ENCODE results near the gene LMO1. TPM values are rescaled to one million over a fixed set of nuclear protein-coding genes. Genes with fewer than 3 reads are reported as not detected.
A peak's percentile ranks its signal among the peaks of the same experiment; 100 is the strongest.

LMO1 gene
- total RNA-seq (2014; rRNA removed; shearing (Covaris generic)) (not detected in 2 replicates), total RNA-seq (2022) (not detected in 2 replicates), Bru-seq, nascent RNA (not detected), BruChase-seq, experiment 1, labeled RNA remaining after a 6-hour chase (not detected), BruChase-seq, experiment 2, labeled RNA remaining after a 2-hour chase (not detected)
- long read RNA-seq = 0 reads

DNA sequence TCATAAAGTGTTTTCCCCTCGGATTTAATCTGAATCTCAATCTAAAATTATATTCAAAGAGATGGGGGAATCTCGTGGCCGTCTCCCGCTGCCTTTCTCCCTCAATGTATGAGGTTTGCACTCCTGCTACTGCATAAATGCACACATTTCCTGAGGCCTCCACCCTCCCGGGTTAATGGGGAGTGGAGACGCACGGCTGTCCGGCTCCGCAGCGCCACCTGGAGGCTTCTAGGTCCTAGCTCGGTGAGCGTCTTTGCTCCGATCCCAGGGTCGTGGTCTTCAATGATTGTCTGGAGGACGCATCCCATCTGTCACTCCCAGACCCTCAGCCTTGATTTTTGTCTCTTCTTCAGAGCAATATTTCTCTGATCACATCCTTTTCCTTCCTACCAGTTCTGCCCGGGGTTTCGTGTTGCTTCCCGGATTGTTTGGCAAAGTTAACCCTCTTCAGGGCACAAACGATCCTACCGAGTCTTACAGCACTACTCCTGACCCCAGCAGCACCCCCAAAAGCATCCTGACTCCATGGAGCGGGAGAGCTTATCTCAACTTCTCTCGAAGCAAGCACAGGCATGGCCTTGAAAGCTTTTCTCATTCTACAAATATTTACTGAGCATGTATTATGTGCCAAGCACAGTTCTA, at the start of gene LMO1:
Gene LMO1 (minus strand): TSS at position 110 of the 642 bp plus-strand sequence. CDS start 516 bp downstream, outside the sequence.
- Histone ChIP-seq H2AFZ (ENCODE audit: low read length) (no peak within 1 kb of the TSS), H3K4me1 (ENCODE audit: insufficient read depth, low read length, poor library complexity, severe bottlenecking) (no peaks in the 10 kb centered on the region), H3K4me3 (ENCODE audit: low read depth, low read length, poor library complexity, severe bottlenecking) (no peak within 1 kb of the TSS), H3K9me2 (ENCODE audit: insufficient read depth, low read length) (no peaks in the 10 kb centered on the region), H3K79me2 (ENCODE audit: insufficient read depth, low read depth, low read length) (no peaks in the 10 kb centered on the region), H4K20me1 (ENCODE audit: insufficient read depth, low read length) (no peaks in the 10 kb centered on the region), H3K36me3 (ENCODE audit: insufficient read depth, low read length) (no peaks in the 10 kb centered on the region), H3K27ac (ENCODE audit: low read depth, low read length, poor library complexity, severe bottlenecking) (no peak within 1 kb of the TSS), H3K9me3 (ENCODE audit: low read length) (no peaks in the 10 kb centered on the region), H3K4me2 (ENCODE audit: low read length) (no peak within 1 kb of the TSS)
- BruUV-seq (replicated peaks) = no TSS peak
- POLR2A ChIA-PET = interaction anchor here (0.7 kb wide), 1 partner anchor 299 kb away, joined by 3 read pairs; no protein-coding TSS in a partner anchor
- intact Hi-C loops (cut with micrococcal nuclease; ENCODE audit: unreplicated experiment) = loop anchor here (5.0 kb wide), 2 partner anchors 37 to 72 kb away; no protein-coding TSS in a partner anchor
- CTCF ChIA-PET (ENCODE audit: unreplicated experiment) = interaction anchor here (1.5 kb wide), 1 partner anchor 10 kb away, joined by 3 read pairs; no protein-coding TSS in a partner anchor
- DNase-seq (ENCODE audit: low spot score) = peak; percentile 62
- TF ChIP-seq, protein P1, sequence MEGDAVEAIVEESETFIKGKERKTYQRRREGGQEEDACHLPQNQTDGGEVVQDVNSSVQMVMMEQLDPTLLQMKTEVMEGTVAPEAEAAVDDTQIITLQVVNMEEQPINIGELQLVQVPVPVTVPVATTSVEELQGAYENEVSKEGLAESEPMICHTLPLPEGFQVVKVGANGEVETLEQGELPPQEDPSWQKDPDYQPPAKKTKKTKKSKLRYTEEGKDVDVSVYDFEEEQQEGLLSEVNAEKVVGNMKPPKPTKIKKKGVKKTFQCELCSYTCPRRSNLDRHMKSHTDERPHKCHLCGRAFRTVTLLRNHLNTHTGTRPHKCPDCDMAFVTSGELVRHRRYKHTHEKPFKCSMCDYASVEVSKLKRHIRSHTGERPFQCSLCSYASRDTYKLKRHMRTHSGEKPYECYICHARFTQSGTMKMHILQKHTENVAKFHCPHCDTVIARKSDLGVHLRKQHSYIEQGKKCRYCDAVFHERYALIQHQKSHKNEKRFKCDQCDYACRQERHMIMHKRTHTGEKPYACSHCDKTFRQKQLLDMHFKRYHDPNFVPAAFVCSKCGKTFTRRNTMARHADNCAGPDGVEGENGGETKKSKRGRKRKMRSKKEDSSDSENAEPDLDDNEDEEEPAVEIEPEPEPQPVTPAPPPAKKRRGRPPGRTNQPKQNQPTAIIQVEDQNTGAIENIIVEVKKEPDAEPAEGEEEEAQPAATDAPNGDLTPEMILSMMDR (conservative IDR thresholded peaks at IDR 0.05; ENCODE audit: low read length) = peak; percentile 87
- no peak for TF ChIP-seq EZH2phosphoT487 (IDR thresholded peaks at IDR 0.05; ENCODE audit: borderline replicate concordance, low read depth, low read length)

DNA sequence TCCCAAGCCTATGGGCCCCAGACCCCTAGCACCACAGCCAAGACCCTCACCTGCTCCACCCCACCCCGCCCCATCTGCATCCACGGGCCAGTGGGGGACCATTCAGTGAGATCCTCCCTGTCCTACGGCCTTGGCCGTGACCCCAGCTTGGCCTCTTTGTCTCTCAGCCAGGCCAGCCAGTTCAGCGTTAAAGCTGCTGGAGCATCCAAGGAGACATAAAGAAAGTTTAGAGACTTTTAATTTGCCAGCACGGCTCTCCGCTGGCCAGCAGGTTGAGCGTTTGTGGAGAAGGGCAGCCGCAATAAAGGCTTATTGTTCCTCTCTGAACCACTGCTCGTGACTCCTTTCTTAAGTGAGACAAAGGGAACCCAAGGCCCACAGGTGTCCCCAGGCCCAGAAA, 49.3 kb upstream of the LMO1 start:
- POLR2A ChIA-PET = no interaction called here

More for the DNA sequence above, 49.3 kb upstream of the LMO1 start:
- H3K27ac ChIP-seq (ENCODE audit: low read depth, low read length, poor library complexity, severe bottlenecking) = no peak overlapping the region
- no peaks in the 10 kb centered on the region for H3K4me1 ChIP-seq (ENCODE audit: insufficient read depth, low read length, poor library complexity, severe bottlenecking)
- H4K20me1 ChIP-seq (ENCODE audit: insufficient read depth, low read length) = no peaks in the 10 kb centered on the region
- no peaks in the 10 kb centered on the region for H3K9me2 ChIP-seq (ENCODE audit: insufficient read depth, low read length)
- H2AFZ ChIP-seq (ENCODE audit: low read length) = no peak overlapping the region
- no peak overlapping the region for H3K4me2 ChIP-seq (ENCODE audit: low read length)
- DNase-seq (ENCODE audit: low spot score) = no peak
- TF ChIP-seq, protein P1 (conservative IDR thresholded peaks at IDR 0.05; ENCODE audit: low read length) = no peak
- TF ChIP-seq EZH2phosphoT487 (IDR thresholded peaks at IDR 0.05; ENCODE audit: borderline replicate concordance, low read depth, low read length) = no peak
- BruUV-seq (replicated peaks) = no TSS peak
- no peak overlapping the region for H3K4me3 ChIP-seq (ENCODE audit: low read depth, low read length, poor library complexity, severe bottlenecking)
- no peaks in the 10 kb centered on the region for H3K9me3 ChIP-seq (ENCODE audit: low read length)
- no peaks in the 10 kb centered on the region for H3K79me2 ChIP-seq (ENCODE audit: insufficient read depth, low read depth, low read length)
- intact Hi-C loops (cut with micrococcal nuclease; ENCODE audit: unreplicated experiment) = no loop called here
- CTCF ChIA-PET (ENCODE audit: unreplicated experiment) = no interaction called here
- H3K36me3 ChIP-seq (ENCODE audit: insufficient read depth, low read length) = no peaks in the 10 kb centered on the region

All from OCI-LY7 (cell line).